Middle frontal gyrus (tissue), 1 donor: ENCODE results near the gene SPHKAP.
A peak's percentile ranks its signal among the peaks of the same experiment; 100 is the strongest.
"Not testable (repeated sequence)": the region's sequence is repeated elsewhere in the genome, so short reads cannot be mapped to it uniquely, and the experiment has no call there.

Experiments used
- DNase-seq: peaks from one replicate; pipeline ENCODE4 v3.0.0-alpha.2; 2015; ENCODE audit warnings: low spot score; ENCODE audit errors: extremely low spot score

The SPHKAP gene

DNA sequence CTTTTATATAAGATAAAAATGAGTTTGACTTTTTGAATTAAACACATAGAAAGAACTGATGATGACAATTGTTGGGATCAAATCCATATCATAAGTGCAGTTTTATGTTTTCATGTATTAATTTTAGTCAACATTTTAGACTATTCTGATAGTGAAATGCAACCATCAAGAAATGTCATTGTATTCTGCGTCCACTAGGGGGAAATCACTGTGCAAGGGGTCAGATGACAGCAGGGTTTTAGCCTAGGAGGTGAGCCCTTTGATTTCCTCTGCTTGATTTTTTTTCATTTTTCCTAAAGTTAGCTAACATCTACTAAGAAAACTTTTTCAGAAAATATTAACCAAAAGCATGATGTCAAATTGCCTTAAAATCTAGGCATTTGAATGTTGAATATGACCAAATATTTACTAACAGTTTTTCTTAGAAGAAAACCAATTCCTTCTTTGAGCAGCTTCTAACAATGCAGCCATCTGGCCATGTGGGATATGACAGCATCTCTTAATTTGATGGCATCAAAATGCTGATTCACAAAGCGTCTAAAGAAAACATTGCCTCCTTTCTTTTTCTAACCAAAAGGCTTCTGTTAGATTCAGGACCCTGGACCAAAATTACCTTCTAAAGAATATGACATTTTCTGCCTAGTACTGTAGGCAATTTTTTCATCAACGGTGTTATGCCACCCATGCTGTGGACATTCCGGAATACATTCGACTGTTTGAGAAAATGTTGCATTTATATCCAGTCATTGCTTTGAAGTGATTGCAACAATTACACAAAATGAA is 141.5 kb downstream of the SPHKAP start:
- DNase-seq = peak; percentile 27

DNA sequence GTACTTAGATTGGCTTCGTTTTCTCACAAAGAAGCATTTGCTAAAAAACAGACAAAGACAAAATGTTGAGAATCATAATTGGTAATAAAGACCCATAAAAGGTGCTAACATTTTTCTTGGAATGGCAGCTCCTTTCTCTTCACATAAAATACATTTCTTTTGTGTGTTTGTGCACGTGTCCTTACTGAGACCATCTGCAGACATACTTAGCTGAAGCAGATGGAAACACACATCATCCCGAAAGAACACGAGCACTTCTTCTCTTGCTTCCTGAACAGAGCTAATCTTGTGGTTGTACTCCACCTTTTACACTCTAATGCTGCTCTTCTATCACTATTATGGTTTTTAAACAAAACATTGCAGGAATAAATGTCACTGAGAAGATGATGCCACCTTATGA is 142.5 kb downstream of the SPHKAP start:
- no peak for DNase-seq

DNA sequence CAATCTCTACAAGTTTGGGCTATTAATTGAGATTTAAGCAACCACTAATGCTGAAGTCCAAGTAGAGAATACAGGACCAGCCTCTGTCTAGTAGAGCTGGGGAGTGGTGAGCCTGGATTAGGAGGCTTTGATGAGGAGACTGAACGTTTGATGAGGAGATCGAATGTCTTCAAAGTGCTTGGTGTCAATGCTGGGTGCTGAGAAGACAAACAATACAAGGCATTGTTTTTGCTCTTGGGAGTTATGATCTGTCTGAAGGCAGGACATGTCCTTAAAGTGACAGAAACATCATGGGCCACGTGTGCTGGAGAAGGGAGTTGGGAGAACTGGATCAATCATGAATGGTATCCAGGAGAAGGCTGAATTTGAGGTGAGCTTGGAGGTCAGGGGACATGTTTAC is 143.6 kb downstream of the SPHKAP start:
- no peak for DNase-seq

DNA sequence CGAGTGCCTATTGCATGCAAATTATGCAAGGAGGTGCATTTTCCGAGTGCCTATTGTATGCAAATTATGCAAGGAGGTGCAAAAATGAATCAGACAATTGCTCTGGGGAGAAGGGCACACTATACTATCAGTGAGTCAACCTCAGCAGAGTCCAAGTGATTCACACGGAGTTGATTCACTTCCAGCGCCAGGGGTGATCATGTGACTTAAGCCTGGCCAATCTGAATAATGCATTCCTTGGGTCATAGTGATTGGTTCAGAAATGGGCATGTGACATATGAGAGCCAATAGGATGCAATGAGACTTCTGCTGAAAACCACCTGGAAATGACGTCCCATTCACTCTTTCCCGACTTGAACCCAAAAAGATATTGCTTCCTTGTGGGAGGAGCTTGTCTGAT is 157.9 kb downstream of the SPHKAP start:
- DNase-seq = no peak

DNA sequence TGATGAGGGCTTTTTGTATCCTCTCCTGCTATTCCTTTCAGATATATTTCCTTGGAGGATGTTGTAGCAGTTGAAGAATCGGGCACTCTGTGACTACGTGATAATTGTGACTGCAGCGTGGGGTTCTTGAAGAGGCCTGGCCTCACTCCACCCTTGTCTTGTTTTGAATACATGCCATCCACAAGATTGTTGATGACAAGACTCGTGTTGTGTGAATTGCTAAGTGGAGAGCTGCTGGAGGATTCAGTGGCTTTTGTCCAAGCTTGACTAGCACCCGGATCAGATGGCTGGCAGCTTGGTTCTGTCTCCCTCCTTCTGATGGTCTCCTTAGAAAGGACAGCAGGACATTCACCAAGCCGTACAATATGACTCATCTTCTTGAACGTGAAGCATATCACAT is 163.2 kb downstream of the SPHKAP start:
- no peak for DNase-seq

DNA sequence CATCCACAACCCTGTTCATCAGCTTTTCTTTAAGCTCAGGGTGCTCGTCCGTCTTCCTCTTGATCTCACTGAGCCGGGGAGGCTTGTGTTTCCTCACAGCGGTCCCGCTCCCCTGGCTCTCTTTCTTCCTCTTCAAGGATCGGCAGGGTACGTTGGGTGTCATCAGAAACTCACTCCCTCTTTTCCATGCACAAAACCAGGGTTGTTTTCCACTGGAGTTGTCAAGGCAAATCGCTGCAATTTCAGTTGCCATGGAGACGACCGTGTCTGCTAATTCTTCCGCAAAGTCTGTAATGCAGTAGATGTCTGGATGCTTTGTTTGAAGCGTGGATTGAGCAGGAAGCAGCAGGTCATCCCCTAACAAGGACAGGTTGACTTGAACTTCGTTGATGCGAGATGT is 163.7 kb downstream of the SPHKAP start:
- DNase-seq = no peak

DNA sequence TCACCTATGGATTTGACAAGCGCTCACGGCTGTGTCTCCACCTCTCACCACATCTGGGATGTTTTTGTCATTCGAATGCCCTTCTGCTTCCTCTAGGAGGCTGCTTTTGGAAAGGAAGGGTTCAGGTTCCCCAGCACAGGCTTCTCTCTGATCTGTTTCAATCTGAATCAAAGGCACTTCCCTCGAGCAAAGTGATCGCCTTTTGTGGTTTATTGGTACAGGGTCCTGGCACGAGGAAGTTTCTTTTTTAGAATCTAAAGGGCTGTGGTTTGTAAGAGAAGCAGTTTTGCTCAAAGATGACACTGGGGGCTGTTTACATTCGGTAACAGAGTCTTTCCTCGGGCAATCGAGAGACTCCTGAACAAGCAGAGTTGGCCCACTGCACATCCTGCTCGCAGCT is 165.1 kb downstream of the SPHKAP start:
- DNase-seq = no peak

DNA sequence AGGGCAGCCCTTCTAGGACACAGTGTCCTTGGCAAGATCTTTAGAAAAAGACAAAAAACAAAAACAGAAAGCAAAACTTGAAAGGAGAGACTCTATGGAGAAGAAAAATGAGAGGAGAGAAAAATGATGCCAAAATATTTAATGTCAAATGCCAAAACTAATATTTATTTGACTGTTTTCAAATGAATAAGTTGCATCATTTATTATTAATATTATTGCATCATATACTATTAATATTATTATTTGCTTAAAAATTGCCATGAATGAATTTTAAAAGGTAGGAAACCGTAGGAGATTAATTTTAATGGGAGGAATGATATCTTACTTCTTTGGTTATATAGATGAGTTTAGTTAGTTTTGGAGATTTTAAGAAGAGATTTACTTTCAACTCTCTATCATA is 165.7 kb downstream of the SPHKAP start:
- no peak for DNase-seq

DNA sequence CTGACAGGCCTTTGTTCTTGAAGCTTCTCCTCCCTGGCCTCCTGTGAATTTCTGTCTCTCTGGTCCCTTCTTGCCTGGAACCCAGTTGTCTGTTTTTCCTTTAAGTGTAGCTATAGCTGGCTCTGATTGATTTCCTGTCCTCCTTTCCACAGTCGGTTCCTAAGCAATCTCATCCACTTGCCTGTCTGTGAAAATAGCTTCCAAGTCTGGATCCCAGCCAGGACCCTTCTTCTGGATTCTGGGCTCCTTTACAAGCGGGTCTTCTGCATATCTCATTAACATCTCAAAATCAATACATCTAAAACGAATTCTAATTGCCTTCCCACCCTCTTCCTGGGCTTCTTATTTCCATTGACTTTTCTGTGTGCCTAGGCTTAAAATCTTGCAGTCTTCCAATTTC is 185.1 kb downstream of the SPHKAP start:
- no peak for DNase-seq

DNA sequence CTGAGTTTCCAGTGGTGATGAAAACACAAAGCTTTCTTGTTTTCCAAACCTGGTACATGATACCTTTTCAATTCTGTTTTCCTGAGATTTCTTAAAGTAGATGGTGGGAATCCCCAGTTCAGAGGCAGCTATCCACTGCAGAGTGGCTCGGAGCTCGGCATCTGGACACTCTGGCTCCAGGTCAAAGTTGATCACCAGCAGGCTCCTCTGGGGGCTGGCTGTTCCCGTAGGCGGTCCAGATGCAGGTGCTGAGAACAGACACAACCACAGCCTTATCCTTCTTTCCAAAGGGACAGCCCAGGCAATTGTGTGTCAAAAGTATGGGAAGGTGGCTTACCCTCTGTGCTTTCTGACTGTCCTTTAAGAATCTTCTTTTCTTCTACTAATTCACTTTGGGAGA is 190.6 kb downstream of the SPHKAP start:
- DNase-seq = no peak

DNA sequence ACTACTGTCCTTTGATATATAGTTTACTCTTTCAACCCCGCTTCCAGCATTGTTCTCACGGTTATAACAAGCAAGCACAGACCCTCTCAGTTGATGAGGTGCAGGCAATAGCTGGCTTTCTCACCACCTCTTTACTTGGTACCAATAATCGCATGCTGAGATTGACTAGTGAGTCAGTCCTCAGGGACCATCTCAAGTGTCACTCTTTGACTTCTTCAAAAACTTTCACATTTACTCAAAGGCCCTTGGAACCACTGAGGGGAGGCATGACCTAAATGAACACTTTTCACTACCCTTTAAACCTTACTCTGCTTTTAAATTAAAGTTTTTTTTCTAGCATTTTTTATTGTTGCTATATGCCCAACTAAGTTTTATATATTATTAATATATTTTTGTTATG is 208.2 kb downstream of the SPHKAP start:
- DNase-seq = no peak

DNA sequence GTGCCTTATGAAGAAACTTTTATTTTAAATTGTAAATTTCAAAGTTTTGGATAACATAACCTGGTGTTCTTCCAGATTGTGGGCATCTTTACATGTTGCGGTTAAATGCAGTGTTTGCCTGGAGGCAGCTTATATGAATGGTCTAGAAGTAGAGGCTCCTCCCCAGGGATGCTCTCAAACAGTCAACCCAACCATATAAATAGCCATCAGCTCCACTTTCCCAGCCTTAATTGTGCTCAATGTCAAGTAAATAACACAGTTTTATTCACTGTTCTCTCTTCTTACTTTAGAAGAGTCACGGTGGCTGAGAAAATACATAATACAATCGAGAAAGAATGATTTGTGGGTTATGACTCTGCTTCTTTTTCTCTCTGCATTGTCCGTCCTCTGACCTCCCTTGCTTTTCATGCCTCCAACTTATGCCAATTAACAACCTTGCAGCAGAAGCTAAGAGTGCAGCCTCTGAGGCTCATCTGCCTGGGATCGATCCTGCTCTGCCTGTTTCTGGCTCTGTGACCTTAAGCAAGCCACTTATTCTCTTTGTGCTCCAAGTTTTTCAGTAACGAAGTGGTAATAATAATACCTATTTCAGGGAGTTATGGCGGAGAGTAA is 209.8 kb downstream of the SPHKAP start:
- DNase-seq = no peak

DNA sequence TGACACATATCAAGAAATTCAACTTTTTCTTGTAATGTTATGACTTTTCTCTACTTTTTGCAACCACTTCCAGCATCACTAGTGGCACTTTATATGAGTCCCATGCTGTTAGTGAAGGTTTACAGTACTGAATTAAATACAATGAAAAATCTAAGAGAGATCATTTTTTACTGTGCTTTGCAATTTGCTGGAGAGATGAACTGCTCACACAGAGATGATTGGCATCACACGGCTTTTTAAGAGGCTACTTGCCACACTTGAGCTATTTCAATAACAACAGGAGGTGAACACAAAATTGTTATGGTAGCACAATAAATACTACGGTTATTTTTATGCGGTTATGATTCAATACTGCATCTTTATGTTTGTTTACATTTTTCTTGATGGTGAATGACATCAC is 221.2 kb downstream of the SPHKAP start:
- no peak for DNase-seq

DNA sequence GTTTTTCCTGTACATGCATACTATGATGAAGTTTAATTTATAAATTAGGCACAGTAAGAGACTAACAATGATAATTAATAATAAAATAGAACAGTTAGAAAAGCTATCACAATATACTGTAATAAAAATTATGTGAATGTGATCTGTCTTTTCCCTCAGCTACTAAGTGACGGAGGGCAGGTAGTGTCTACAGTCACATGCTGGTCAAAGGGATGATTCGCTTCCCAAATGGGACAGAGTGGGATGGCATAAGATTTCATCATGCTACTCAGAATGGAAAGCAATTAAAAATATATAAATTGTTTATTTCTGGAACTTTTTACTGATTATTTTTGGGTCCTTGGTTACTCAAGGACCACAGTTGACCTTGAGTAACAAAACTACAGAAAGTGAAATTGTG is 238.5 kb downstream of the SPHKAP start:
- no peak for DNase-seq

DNA sequence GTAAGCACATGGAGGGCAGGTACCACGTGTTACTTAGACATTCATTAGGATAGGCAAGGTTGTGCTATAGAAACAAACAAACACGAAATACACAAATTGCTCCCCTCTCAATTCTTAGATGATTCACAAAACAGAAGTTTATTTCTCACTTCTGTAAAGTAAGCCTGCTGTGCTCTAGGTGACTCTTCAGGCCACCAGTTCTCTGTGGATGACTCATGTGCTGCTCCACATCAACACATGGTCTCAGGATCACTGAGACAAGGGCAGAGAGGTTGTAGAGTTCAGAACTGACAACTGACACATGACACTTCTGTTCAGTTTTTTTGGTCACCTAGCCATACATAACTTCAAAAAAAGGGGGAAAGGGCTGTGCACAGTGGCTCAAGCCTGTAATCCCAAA is 239.5 kb downstream of the SPHKAP start:
- no peak for DNase-seq

DNA sequence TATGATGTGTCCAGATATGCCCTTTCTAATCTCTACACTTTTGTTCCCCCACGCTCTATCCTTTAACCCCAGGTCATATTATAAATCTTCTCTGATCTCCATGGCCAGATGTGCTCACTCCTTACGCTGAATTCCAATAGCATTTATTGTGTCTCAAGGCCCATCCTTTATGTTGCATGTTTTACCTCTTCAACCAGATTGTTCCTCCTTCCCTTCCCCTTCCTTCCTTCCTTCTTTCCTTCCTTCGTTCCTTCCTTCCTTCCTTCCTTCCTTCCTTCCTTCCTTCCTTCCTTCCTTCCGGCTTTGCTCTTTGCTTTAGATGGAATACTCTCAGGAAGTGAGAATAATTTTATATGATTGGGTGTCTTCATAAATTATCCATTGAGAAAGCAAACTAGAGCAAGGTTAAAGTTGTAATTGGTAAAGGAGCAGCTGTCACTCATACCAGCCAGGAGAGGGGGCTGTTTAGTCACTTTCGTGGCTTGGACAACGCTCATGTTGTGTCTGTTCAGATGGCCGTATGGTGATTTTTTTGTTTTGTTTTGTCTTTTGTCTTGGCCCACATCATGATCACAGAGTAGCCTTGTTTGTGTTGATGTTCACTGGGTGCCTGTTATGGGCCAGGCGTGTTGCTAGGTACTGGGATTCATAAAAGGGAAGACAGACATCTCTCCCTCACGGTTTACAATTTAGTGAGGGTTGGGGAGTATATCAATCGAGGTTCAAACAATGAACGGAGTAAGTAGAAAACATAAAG is 242.0 kb downstream of the SPHKAP start:
- DNase-seq = peak; percentile 12

DNA sequence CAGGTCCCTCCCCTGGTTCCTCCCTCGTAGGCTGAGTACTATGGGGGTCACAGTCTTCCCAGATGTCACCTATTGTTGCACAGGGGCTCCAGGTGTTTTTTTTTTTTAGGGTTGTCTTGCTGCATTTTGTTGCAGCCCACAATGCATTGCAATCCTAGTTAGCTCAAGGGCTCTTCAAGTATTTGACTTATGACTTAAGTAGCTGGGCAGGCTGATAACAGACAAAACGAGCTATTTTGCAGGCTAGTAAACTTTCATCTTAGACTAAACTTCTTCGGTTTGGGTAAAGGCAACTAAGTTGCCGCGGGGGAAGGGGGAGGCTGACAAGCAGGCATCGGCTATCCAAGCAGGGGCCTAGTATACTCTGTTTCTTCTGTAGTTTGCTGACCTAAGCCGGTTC is 245.2 kb downstream of the SPHKAP start:
- not testable (repeated sequence) for DNase-seq

DNA sequence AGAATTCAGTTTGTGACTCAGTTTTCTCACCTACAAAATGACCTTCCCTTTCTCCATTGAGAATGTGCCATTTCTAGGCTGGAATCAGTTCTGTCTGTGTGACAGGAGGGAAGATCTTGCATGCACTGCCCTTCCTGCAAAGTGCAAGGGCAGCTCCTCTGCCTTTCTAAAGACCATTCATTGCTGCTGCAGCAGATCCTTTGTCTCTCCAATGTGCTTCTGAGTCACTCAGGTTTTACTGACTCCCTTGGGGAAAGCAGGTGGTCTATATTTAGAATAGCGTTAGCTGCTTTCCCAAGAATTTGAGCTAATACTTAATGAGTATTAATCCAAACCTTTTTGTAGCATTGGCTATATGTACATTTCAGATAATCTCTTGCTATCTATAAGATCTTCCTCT is 247.6 kb downstream of the SPHKAP start:
- DNase-seq = no peak

DNA sequence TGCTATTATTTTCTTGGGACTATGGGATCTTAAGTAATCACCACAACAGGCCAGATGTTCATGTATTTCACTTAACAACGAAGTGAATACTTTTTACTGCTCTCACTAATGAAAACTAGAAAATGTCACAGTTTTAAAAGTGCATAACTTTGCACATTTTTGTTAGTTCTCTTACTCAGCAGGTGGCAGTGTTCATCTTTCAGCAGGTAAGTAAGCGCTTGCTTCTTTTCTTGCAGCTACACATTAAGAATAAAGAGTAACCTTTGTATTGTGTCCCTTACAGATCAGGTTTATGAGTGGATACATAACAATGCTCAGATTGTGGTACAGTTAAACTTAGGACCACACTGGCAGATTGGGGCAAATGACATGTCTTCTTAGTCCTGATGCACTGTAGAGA is 249.1 kb downstream of the SPHKAP start:
- DNase-seq = no peak

DNA sequence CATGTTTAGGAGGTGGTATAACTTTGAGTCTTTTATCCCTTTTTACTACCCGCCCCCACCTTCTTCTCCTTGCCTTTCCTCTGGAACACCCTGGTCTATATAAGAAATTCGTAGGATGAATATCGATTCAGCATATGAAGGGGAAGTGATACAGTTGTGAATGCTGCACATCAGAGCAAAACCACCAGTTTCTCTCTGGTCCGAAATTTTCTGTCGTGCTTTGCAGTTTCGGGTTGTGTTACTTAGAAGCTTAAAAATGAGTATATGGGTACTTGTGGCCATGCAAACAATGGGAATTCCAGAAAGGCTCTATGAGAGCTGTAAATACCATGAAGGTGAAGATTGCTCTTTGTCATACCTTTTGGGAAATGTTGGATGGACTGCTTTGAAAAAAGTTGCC is 249.5 kb downstream of the SPHKAP start:
- DNase-seq = no peak
